Fibroblast of lung (primary cell): Measurements from ENCODE around the gene SYTL3. TPM values are rescaled to one million over a fixed set of nuclear protein-coding genes. Genes with fewer than 3 reads are reported as not detected.

Experiments
- DNase-seq, 2 donors: peaks; one replicate each; pipeline versions ENCODE4 v3.0.0 to v3.0.0-alpha.2; 2010; ENCODE audit warnings: low read depth in 2 of 2
- H2AFZ ChIP-seq: 2 replicates; pipeline ENCODE4 v1.5.1; 2012; ENCODE audit warnings: low read length, control low read depth, inconsistent platforms
- H3K27ac ChIP-seq: 2 replicates; pipeline ENCODE4 v1.5.1; 2011; ENCODE audit warnings: low read length, control low read depth; ENCODE audit not compliant: insufficient read depth
- H3K27me3 ChIP-seq: 2 replicates; pipeline ENCODE4 v1.5.1; 2011; ENCODE audit warnings: mild to moderate bottlenecking, low read length; ENCODE audit not compliant: control insufficient read depth, insufficient read depth
- H3K36me3 ChIP-seq: 2 replicates; pipeline ENCODE4 v1.5.1; 2011; ENCODE audit warnings: low read length; ENCODE audit not compliant: control insufficient read depth, insufficient read depth
- H3K4me1 ChIP-seq: 2 replicates; pipeline ENCODE4 v1.5.1; 2011; ENCODE audit warnings: low read length; ENCODE audit not compliant: control insufficient read depth, insufficient read depth; ENCODE audit errors: extremely low read depth
- H3K4me2 ChIP-seq: 2 replicates; pipeline ENCODE4 v1.5.1; 2011; ENCODE audit warnings: low read length, control low read depth; ENCODE audit not compliant: insufficient read depth; ENCODE audit errors: extremely low read depth
- H3K4me3 ChIP-seq, 4 experiments: fragments of 200-600 bp in 1 of 4; sonication (generic) in 1 of 4; replicated peaks in 1 of 4; 2 replicates each; pipeline ENCODE4 v1.5.1; 2011 to 2016; ENCODE audit warnings: low read length in 4 of 4, low read depth in 3 of 4, mild to moderate bottlenecking in 3 of 4, control low read depth in 2 of 4, inconsistent platforms in 1 of 4, mixed read lengths in 1 of 4; ENCODE audit not compliant: insufficient read depth in 1 of 4; ENCODE audit errors: control extremely low read depth in 1 of 4
- H3K79me2 ChIP-seq: 2 replicates; pipeline ENCODE4 v1.5.1; 2012; ENCODE audit warnings: mild to moderate bottlenecking, low read length, inconsistent platforms; ENCODE audit not compliant: control insufficient read depth, insufficient read depth
- H3K9ac ChIP-seq: 2 replicates; pipeline ENCODE4 v1.5.1; 2011; ENCODE audit warnings: mild to moderate bottlenecking, low read length, control low read depth; ENCODE audit not compliant: insufficient read depth
- H3K9me3 ChIP-seq: 2 replicates; pipeline ENCODE4 v1.5.1; 2012; ENCODE audit warnings: low read depth, low read length; ENCODE audit not compliant: control insufficient read depth, insufficient read depth
- H4K20me1 ChIP-seq: 2 replicates; pipeline ENCODE4 v1.5.1; 2011; ENCODE audit warnings: low read length; ENCODE audit not compliant: control insufficient read depth, insufficient read depth; ENCODE audit errors: extremely low read depth
- CTCF ChIP-seq, 2 donors: IDR thresholded peaks in 1 of 2; conservative IDR thresholded peaks in 1 of 2; 1 replicate in 1 of 2; 2 replicates in 1 of 2; pipeline ENCODE4 v1.5.1; 2011 to 2012; ENCODE audit warnings: low read length in 2 of 2, control low read depth in 1 of 2, inconsistent platforms in 1 of 2, low read depth in 1 of 2, mild to moderate bottlenecking in 1 of 2
- EZH2 ChIP-seq: IDR thresholded peaks from 2 replicates; pipeline ENCODE4 v1.5.1; 2012; ENCODE audit warnings: low read length, control low read depth, mild to moderate bottlenecking; ENCODE audit errors: missing control alignments
- polyA plus RNA-seq, 2 donors: library from polyadenylated mRNA; depleted of rRNA in 1 of 2; stranded (reverse) in 1 of 2; unstranded in 1 of 2; fragments of >200 nt; gene quantifications; 2 replicates each; pipeline ENCODE4 v1.2.1, GENCODE V29; 2011 to 2012; ENCODE audit warnings: missing spikeins in 1 of 2
- total RNA-seq: library from RNA; depleted of rRNA; stranded (reverse); fragments of >200 nt; gene quantifications from 2 replicates; pipeline ENCODE4 v1.2.1, GENCODE V29; 2014

Gene SYTL3
- total and polyA plus RNA-seq, 2 donors (not counting 1 experiment from before 2014, with no cell fraction given), result 0.76 to 4.6 TPM

DNA sequence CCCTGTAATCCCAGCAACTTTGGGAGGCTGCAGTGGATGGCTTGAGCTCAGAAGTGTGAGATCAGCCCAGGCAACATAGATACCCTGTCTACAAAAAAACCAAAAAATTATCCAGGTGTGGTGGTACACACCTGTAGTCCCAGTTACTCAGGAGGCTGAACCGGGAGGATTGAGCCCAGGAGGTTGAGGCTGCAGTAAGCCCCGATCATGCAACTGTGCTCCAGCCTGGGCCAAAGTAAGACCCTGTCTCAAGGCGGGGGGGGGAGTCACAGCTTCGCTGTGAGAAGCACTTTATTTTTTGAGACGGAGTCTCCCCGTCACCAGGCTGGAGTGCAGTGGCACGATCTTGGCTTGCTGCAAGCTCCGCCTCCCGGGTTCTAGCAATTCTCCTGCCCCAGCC is 115.1 kb downstream of the SYTL3 start:
- no peaks in the 10 kb centered on the region for H4K20me1 ChIP-seq
- peaks cover 32% of the 10 kb centered on the region for H3K36me3 ChIP-seq
- TF ChIP-seq EZH2 (no peak), CTCF (conservative IDR thresholded peaks at IDR 0.05 in 1 of 2, IDR thresholded peaks at IDR 0.05 in 1 of 2; ENCODE audit: low read depth in 1 of 2, low read length in 2 of 2) (no peak)
- no peak overlapping the region for H3K9ac ChIP-seq
- no peaks in the 10 kb centered on the region for H3K4me1 ChIP-seq
- no peak for DNase-seq
- H3K4me3 ChIP-seq, result no peak overlapping the region
- no peak overlapping the region for H3K4me2 ChIP-seq
- H3K27me3 ChIP-seq, result no peaks in the 10 kb centered on the region
- no peaks in the 10 kb centered on the region for H3K9me3 ChIP-seq
- H3K79me2 ChIP-seq, result no peaks in the 10 kb centered on the region
- no peak overlapping the region for H2AFZ ChIP-seq
- no peak overlapping the region for H3K27ac ChIP-seq

GRCh38 chr6:158765499-158766068 is 115.7 kb downstream of the SYTL3 start:
- Histone ChIP-seq H3K4me2 (no peak overlapping the region), H3K27ac (no peak overlapping the region), H3K79me2 (no peaks in the 10 kb centered on the region), H3K4me3 (no peak overlapping the region), H3K4me1 (no peaks in the 10 kb centered on the region), H3K27me3 (no peaks in the 10 kb centered on the region), H3K9ac (no peak overlapping the region), H3K36me3 (peaks cover 34% of the 10 kb centered on the region), H3K9me3 (no peaks in the 10 kb centered on the region), H2AFZ (no peak overlapping the region), H4K20me1 (no peaks in the 10 kb centered on the region)
- TF ChIP-seq CTCF (conservative IDR thresholded peaks at IDR 0.05 in 1 of 2, IDR thresholded peaks at IDR 0.05 in 1 of 2; ENCODE audit: low read depth in 1 of 2, low read length in 2 of 2), result no peak
- no peak for TF ChIP-seq EZH2
- no peak for DNase-seq

GRCh38 chr6:158766621-158767455 is 117.0 kb downstream of the SYTL3 start:
- no peaks in the 10 kb centered on the region for H3K27me3 ChIP-seq
- no peak overlapping the region for H2AFZ ChIP-seq
- TF ChIP-seq CTCF (conservative IDR thresholded peaks at IDR 0.05 in 1 of 2, IDR thresholded peaks at IDR 0.05 in 1 of 2; ENCODE audit: low read depth in 1 of 2, low read length in 2 of 2), result no peak
- no peak for TF ChIP-seq EZH2
- no peak overlapping the region for H3K4me3 ChIP-seq
- H4K20me1 ChIP-seq, result no peaks in the 10 kb centered on the region
- H3K27ac ChIP-seq, result no peak overlapping the region
- peak in 1 of 2 donors; percentile 22 for DNase-seq
- peaks cover 45% of the 10 kb centered on the region for H3K36me3 ChIP-seq
- H3K9ac ChIP-seq, result no peak overlapping the region
- no peaks in the 10 kb centered on the region for H3K4me1 ChIP-seq
- no peak overlapping the region for H3K4me2 ChIP-seq
- no peaks in the 10 kb centered on the region for H3K79me2 ChIP-seq
- H3K9me3 ChIP-seq, result no peaks in the 10 kb centered on the region
